WTC11 (cell line): Measurements from ENCODE around the gene AKAP11. TPM values are rescaled to one million over a fixed set of nuclear protein-coding genes. Genes with fewer than 3 reads are reported as not detected.

Experiments used
- ATAC-seq: fragments of 200-7000 bp; cut with Tn5 transposase; 2 replicates; pipeline ENCODE4 v1.10.0; 2021; ENCODE audit warnings: mild to moderate bottlenecking, moderate library complexity
- CTCF ChIA-PET: fragments of 300-600 bp; sonication (Branson Sonifier 250); formaldehyde crosslinking; loops from one replicate; lab custom pipeline; 2021; ENCODE audit warnings: antibody characterized with exemption; lab: Charles Lee
- POLR2A ChIA-PET: fragments of 350-600 bp; sonication (Branson Sonifier 250); formaldehyde crosslinking; loops from one replicate; lab custom pipeline; 2021; ENCODE audit warnings: antibody characterized with exemption; lab: Charles Lee
- DNase-seq: peaks from one replicate; pipeline ENCODE4 v3.0.0; 2021; ENCODE audit warnings: low spot score
- H3K27ac Mint-ChIP-seq: 2 replicates; pipeline ENCODE4 v1.8.0; 2021; ENCODE audit warnings: mixed read lengths
- H3K27me3 Mint-ChIP-seq: 2 replicates; pipeline ENCODE4 v1.8.0; 2021; ENCODE audit warnings: low read depth, mild to moderate bottlenecking, moderate library complexity, mixed read lengths
- H3K36me3 Mint-ChIP-seq: 2 replicates; pipeline ENCODE4 v1.8.0; 2021; ENCODE audit warnings: mixed read lengths
- H3K4me1 Mint-ChIP-seq: 2 replicates; pipeline ENCODE4 v1.8.0; 2022; ENCODE audit warnings: mixed read lengths
- H3K4me3 Mint-ChIP-seq: 2 replicates; pipeline ENCODE4 v1.8.0; 2021; ENCODE audit warnings: mild to moderate bottlenecking, moderate library complexity, mixed read lengths
- H3K9me3 Mint-ChIP-seq: 2 replicates; pipeline ENCODE4 v1.8.0; 2021; ENCODE audit warnings: mixed read lengths
- CREB1 ChIP-seq: sonication (generic); formaldehyde crosslinking; IDR thresholded peaks from 2 replicates; pipeline ENCODE4 v1.8.0; 2023; ENCODE audit warnings: mild to moderate bottlenecking, missing genetic modification reagents
- E2F1 ChIP-seq: sonication (generic); formaldehyde crosslinking; IDR thresholded peaks from 2 replicates; pipeline ENCODE4 v1.8.0; 2022; ENCODE audit warnings: mild to moderate bottlenecking, missing genetic modification reagents
- E2F4 ChIP-seq: sonication (generic); formaldehyde crosslinking; IDR thresholded peaks from 2 replicates; pipeline ENCODE4 v1.8.1; 2022; ENCODE audit warnings: low read depth, mild to moderate bottlenecking, moderate library complexity, missing genetic modification reagents, borderline replicate concordance
- FOXJ3 ChIP-seq: sonication (generic); formaldehyde crosslinking; IDR thresholded peaks from 2 replicates; pipeline ENCODE4 v1.9.0; 2021; ENCODE audit warnings: missing genetic modification reagents, mild to moderate bottlenecking, borderline replicate concordance
- IRF2 ChIP-seq: sonication (generic); formaldehyde crosslinking; IDR thresholded peaks from 2 replicates; pipeline ENCODE4 v1.8.0; 2022; ENCODE audit warnings: low read depth, missing genetic modification reagents, borderline replicate concordance
- JAZF1 ChIP-seq: fragments of 250-450 bp; sonication (Bioruptor Pico); IDR thresholded peaks from 2 replicates; pipeline ENCODE4 v1.9.0; 2021; ENCODE audit warnings: moderate library complexity, mild to moderate bottlenecking, inconsistent platforms
- NFATC4 ChIP-seq: fragments of 250-450 bp; sonication (Bioruptor Pico); IDR thresholded peaks from 2 replicates; pipeline ENCODE4 v1.9.0; 2021; ENCODE audit warnings: mild to moderate bottlenecking
- SMAD4 ChIP-seq: sonication (generic); formaldehyde crosslinking; IDR thresholded peaks from 2 replicates; pipeline ENCODE4 v1.8.0; 2022; ENCODE audit warnings: mild to moderate bottlenecking, missing genetic modification reagents
- ZSCAN18 ChIP-seq: fragments of 250-450 bp; sonication (Bioruptor Pico); IDR thresholded peaks from 2 replicates; pipeline ENCODE4 v2.1.2; 2022; ENCODE audit warnings: mild to moderate bottlenecking, moderate library complexity
- total RNA-seq: library from RNA; stranded (reverse); gene quantifications from 3 replicates; pipeline ENCODE4 v1.2.3, GENCODE V29; 2021
- TF ChIP-seq, protein P1 (sequence below): sonication (generic); formaldehyde crosslinking; IDR thresholded peaks from 2 replicates; pipeline ENCODE4 v1.8.0; 2022; ENCODE audit warnings: missing genetic modification reagents
- TF ChIP-seq, protein P2 (sequence below): fragments of 250-450 bp; sonication (Bioruptor Pico); IDR thresholded peaks from 2 replicates; pipeline ENCODE4 v1.9.0; 2021; ENCODE audit warnings: mild to moderate bottlenecking
- TF ChIP-seq, protein P3 (sequence below): sonication (generic); formaldehyde crosslinking; conservative IDR thresholded peaks from 2 replicates; pipeline ENCODE4 v1.8.1; 2022; ENCODE audit warnings: mild to moderate bottlenecking, missing genetic modification reagents

The AKAP11 gene
- total RNA-seq, 1 experiment from 2014 or later, result 16.7 TPM

DNA sequence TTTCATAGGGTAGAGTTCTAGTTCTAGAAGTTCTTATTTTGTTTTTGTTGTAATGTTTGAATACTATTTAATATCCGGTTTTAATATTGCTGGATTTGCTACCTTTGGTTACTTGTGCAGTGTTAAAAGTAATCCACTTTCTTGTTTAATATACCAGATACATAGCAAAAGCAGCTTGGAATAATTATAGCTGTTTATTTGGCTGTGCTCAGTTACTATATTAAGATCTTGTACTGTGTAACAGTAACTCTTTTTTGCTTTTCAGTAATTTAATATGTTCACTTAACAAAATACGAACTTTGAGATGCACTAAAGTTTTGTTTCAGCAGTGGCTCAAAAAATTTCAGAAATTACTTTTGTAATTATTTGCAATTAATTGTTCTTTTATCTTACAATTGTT lies 50.9 kb downstream of the AKAP11 start (continued):
- TF ChIP-seq, protein P1, sequence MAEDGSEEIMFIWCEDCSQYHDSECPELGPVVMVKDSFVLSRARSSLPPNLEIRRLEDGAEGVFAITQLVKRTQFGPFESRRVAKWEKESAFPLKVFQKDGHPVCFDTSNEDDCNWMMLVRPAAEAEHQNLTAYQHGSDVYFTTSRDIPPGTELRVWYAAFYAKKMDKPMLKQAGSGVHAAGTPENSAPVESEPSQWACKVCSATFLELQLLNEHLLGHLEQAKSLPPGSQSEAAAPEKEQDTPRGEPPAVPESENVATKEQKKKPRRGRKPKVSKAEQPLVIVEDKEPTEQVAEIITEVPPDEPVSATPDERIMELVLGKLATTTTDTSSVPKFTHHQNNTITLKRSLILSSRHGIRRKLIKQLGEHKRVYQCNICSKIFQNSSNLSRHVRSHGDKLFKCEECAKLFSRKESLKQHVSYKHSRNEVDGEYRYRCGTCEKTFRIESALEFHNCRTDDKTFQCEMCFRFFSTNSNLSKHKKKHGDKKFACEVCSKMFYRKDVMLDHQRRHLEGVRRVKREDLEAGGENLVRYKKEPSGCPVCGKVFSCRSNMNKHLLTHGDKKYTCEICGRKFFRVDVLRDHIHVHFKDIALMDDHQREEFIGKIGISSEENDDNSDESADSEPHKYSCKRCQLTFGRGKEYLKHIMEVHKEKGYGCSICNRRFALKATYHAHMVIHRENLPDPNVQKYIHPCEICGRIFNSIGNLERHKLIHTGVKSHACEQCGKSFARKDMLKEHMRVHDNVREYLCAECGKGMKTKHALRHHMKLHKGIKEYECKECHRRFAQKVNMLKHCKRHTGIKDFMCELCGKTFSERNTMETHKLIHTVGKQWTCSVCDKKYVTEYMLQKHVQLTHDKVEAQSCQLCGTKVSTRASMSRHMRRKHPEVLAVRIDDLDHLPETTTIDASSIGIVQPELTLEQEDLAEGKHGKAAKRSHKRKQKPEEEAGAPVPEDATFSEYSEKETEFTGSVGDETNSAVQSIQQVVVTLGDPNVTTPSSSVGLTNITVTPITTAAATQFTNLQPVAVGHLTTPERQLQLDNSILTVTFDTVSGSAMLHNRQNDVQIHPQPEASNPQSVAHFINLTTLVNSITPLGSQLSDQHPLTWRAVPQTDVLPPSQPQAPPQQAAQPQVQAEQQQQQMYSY (CRISPR knock-in tag), result no peak
- no peak for TF ChIP-seq E2F4 (CRISPR knock-in tag)
- TF ChIP-seq NFATC4 (CRISPR knock-in tag), result no peak
- TF ChIP-seq, protein P2, sequence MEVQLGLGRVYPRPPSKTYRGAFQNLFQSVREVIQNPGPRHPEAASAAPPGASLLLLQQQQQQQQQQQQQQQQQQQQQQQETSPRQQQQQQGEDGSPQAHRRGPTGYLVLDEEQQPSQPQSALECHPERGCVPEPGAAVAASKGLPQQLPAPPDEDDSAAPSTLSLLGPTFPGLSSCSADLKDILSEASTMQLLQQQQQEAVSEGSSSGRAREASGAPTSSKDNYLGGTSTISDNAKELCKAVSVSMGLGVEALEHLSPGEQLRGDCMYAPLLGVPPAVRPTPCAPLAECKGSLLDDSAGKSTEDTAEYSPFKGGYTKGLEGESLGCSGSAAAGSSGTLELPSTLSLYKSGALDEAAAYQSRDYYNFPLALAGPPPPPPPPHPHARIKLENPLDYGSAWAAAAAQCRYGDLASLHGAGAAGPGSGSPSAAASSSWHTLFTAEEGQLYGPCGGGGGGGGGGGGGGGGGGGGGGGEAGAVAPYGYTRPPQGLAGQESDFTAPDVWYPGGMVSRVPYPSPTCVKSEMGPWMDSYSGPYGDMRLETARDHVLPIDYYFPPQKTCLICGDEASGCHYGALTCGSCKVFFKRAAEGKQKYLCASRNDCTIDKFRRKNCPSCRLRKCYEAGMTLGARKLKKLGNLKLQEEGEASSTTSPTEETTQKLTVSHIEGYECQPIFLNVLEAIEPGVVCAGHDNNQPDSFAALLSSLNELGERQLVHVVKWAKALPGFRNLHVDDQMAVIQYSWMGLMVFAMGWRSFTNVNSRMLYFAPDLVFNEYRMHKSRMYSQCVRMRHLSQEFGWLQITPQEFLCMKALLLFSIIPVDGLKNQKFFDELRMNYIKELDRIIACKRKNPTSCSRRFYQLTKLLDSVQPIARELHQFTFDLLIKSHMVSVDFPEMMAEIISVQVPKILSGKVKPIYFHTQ, result no peak
- TF ChIP-seq, protein P3, sequence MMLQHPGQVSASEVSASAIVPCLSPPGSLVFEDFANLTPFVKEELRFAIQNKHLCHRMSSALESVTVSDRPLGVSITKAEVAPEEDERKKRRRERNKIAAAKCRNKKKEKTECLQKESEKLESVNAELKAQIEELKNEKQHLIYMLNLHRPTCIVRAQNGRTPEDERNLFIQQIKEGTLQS, result no peak
- TF ChIP-seq SMAD4, result no peak
- TF ChIP-seq, all 79 proteins: peak for 0

GRCh38 chr13:42324704-42325103 lies 52.8 kb downstream of the AKAP11 start:
- H3K27me3 Mint-ChIP-seq, result no peaks in the 10 kb centered on the region
- H3K4me3 Mint-ChIP-seq, result no peak overlapping the region

GRCh38 chr13:42327725-42328124 lies 55.8 kb downstream of the AKAP11 start:
- Mint-ChIP-seq H3K4me3 (no peak overlapping the region), H3K4me1 (peaks cover 3% of the 10 kb centered on the region; the same call in 1 of the 2 replicates), H3K27me3 (no peaks in the 10 kb centered on the region; the same call in 1 of the 2 replicates), H3K9me3 (no peaks in the 10 kb centered on the region), H3K27ac (no peak overlapping the region), H3K36me3 (no peaks in the 10 kb centered on the region)
- DNase-seq (no peak), ATAC-seq (peak; percentile 75)
- no peak for TF ChIP-seq JAZF1 (CRISPR knock-in tag)
- ChIA-PET POLR2A (no interaction called here), CTCF (interaction anchor here (1.0 kb wide), 2 partner anchors 9 to 112 kb away, joined by 3 to 4 read pairs; no protein-coding TSS in a partner anchor)

More at GRCh38 chr13:42324704-42325103, 52.8 kb downstream of the AKAP11 start:
- H3K4me1 Mint-ChIP-seq, result peaks cover 16% of the 10 kb centered on the region
- no peak overlapping the region for H3K27ac Mint-ChIP-seq
- ChIA-PET POLR2A (no interaction called here), CTCF (no interaction called here)
- no peaks in the 10 kb centered on the region for H3K36me3 Mint-ChIP-seq
- ATAC-seq, result no peak
- TF ChIP-seq IRF2 (CRISPR knock-in tag) (no peak), ZSCAN18 (no peak), FOXJ3 (CRISPR knock-in tag) (no peak), E2F1 (CRISPR knock-in tag) (no peak), CREB1 (CRISPR knock-in tag) (no peak)
- no peaks in the 10 kb centered on the region for H3K9me3 Mint-ChIP-seq
- no peak for DNase-seq
